K562 (cell line): ENCODE data around the gene COX5A. TPM values are rescaled to one million over a fixed set of nuclear protein-coding genes. Genes with fewer than 3 reads are reported as not detected.
A peak's percentile ranks its signal among the peaks of the same experiment; 100 is the strongest.

Experiments
- ELF1 ChIP-seq: fragments of 200-800 bp; sonication (Bioruptor generic); IDR thresholded peaks from 2 replicates; pipeline ENCODE4 v1.6.1; 2016; ENCODE audit warnings: missing genetic modification characterization, missing compliant biosample characterization
- MXI1 ChIP-seq: IDR thresholded peaks from 2 replicates; pipeline ENCODE4 v1.6.1; 2011; ENCODE audit warnings: low read depth, mild to moderate bottlenecking, improper control_type of control experiment, low read length
- NFRKB ChIP-seq: fragments of 450-650 bp; IDR thresholded peaks from 2 replicates; pipeline ENCODE4 v1.6.1; 2016; ENCODE audit warnings: low read depth
- POLR2G ChIP-seq: fragments of 200-400 bp; formaldehyde crosslinking; IDR thresholded peaks from 2 replicates; pipeline ENCODE4 v1.6.1; 2017; ENCODE audit warnings: low read depth, mild to moderate bottlenecking, antibody characterized with exemption, low read length, moderate library complexity
- PTBP1 ChIP-seq: fragments of 200-400 bp; formaldehyde crosslinking; IDR thresholded peaks from 2 replicates; pipeline ENCODE4 v1.6.1; 2017; ENCODE audit warnings: low read depth, low read length
- PURB ChIP-seq: sonication (generic); formaldehyde crosslinking; IDR thresholded peaks from 2 replicates; pipeline ENCODE4 v1.9.0; 2021; ENCODE audit warnings: low read depth, mild to moderate bottlenecking, missing genetic modification reagents
- SMAD1 ChIP-seq: fragments of 150-350 bp; IDR thresholded peaks from 2 replicates; pipeline ENCODE4 v1.6.1; 2014; ENCODE audit warnings: low read length, low read depth; ENCODE audit not compliant: partially characterized antibody
- TEAD2 ChIP-seq: fragments of 450-650 bp; IDR thresholded peaks from 2 replicates; pipeline ENCODE4 v1.6.1; 2016; ENCODE audit warnings: missing genetic modification characterization, control low read depth, missing compliant biosample characterization
- polyA plus RNA-seq, 8 experiments: library from polyadenylated mRNA; depleted of rRNA in 4 of 8; stranded (reverse) in 5 of 8; unstranded in 3 of 8; fragments of >200 nt; fragmentation: Nextera tagmentation in 2 of 8; fragmentation: Illumina TruSeq in 1 of 8; extraction: Ambion mirVana in 2 of 8; extraction: Trizol in 1 of 8; gene quantifications; 2 replicates each; pipeline versions ENCODE4 v1.2.1 to v1.2.3, GENCODE V29; 2011 to 2014; ENCODE audit warnings: inconsistent platforms in 1 of 8, missing spikeins in 1 of 8
- total RNA-seq, 7 experiments: library from RNA; depleted of rRNA in 6 of 7; stranded (reverse); fragments of >200 nt in 6 of 7; fragmentation: Illumina TruSeq in 2 of 7; extraction: Trizol in 2 of 7; gene quantifications; 2 replicates each; pipeline versions ENCODE4 v1.2.1 to v1.2.3, GENCODE V29; 2011 to 2021; ENCODE audit warnings: low replicate concordance in 1 of 7
- TF ChIP-seq, protein P1 (sequence below), 2 experiments: fragments of 450-650 bp; IDR thresholded peaks; 2 replicates each; pipeline ENCODE4 v1.6.1; 2016; ENCODE audit warnings: mild to moderate bottlenecking in 2 of 2, borderline replicate concordance in 1 of 2, low read depth in 1 of 2, moderate library complexity in 1 of 2
- TF ChIP-seq, protein P2 (sequence below): fragments of 450-650 bp; IDR thresholded peaks from 2 replicates; pipeline ENCODE4 v1.6.1; 2016; ENCODE audit warnings: borderline replicate concordance
- TF ChIP-seq, protein P3 (sequence below): fragments of 250-450 bp; sonication (Bioruptor Pico); IDR thresholded peaks from 2 replicates; pipeline ENCODE4 v1.8.0; 2021; ENCODE audit warnings: borderline replicate concordance, mild to moderate bottlenecking, moderate library complexity; ENCODE audit not compliant: poor library complexity, severe bottlenecking
- TF ChIP-seq, protein P4 (sequence below): fragments of 250-450 bp; sonication (Bioruptor Pico); IDR thresholded peaks from 2 replicates; pipeline ENCODE4 v1.4.0; 2020; ENCODE audit warnings: mild to moderate bottlenecking, moderate library complexity

The COX5A gene
- total and polyA plus RNA-seq, 9 of the 15 experiments (the other 6 are each of a cell fraction or from before 2014, with no cell fraction given): 86.8 to 553 (median 371) TPM

DNA sequence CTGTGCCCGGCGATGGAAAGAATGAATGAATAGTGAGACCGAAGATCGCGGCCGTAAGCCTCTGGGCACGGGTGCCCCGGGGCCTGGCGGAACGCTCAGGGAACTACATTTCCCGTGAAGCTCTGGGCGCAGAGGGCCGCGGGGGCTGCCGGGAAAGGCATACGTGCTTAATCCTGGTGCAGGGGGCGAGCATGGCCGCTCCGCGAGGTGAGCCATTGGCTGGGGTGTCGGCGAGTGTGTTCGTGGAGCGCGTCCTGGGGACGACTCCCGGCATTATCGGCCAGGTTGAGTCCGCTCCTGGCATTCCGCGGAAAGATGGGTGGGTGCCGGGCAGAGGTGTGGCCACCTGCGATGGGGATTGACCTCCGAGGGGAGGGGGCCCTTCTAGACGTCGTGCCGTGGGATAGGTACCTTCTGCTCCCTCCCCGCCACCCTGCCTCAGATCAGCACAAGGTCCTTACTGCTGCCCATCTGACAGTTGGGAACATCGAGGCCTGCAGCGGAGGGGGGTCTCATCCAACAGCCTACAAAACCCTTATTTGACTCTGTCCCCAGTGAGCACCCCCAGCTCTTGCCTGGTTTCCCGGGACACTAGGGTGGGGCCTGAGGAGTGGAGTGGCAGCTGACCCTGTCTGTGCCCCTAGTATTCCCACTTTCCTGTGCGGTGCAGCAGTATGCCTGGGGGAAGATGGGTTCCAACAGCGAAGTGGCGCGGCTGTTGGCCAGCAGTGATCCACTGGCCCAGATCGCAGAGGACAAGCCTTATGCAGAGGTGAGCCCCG, 47.8 kb downstream of the COX5A start, which contains the start of gene MPI (continued):
- TF ChIP-seq, protein P1, sequence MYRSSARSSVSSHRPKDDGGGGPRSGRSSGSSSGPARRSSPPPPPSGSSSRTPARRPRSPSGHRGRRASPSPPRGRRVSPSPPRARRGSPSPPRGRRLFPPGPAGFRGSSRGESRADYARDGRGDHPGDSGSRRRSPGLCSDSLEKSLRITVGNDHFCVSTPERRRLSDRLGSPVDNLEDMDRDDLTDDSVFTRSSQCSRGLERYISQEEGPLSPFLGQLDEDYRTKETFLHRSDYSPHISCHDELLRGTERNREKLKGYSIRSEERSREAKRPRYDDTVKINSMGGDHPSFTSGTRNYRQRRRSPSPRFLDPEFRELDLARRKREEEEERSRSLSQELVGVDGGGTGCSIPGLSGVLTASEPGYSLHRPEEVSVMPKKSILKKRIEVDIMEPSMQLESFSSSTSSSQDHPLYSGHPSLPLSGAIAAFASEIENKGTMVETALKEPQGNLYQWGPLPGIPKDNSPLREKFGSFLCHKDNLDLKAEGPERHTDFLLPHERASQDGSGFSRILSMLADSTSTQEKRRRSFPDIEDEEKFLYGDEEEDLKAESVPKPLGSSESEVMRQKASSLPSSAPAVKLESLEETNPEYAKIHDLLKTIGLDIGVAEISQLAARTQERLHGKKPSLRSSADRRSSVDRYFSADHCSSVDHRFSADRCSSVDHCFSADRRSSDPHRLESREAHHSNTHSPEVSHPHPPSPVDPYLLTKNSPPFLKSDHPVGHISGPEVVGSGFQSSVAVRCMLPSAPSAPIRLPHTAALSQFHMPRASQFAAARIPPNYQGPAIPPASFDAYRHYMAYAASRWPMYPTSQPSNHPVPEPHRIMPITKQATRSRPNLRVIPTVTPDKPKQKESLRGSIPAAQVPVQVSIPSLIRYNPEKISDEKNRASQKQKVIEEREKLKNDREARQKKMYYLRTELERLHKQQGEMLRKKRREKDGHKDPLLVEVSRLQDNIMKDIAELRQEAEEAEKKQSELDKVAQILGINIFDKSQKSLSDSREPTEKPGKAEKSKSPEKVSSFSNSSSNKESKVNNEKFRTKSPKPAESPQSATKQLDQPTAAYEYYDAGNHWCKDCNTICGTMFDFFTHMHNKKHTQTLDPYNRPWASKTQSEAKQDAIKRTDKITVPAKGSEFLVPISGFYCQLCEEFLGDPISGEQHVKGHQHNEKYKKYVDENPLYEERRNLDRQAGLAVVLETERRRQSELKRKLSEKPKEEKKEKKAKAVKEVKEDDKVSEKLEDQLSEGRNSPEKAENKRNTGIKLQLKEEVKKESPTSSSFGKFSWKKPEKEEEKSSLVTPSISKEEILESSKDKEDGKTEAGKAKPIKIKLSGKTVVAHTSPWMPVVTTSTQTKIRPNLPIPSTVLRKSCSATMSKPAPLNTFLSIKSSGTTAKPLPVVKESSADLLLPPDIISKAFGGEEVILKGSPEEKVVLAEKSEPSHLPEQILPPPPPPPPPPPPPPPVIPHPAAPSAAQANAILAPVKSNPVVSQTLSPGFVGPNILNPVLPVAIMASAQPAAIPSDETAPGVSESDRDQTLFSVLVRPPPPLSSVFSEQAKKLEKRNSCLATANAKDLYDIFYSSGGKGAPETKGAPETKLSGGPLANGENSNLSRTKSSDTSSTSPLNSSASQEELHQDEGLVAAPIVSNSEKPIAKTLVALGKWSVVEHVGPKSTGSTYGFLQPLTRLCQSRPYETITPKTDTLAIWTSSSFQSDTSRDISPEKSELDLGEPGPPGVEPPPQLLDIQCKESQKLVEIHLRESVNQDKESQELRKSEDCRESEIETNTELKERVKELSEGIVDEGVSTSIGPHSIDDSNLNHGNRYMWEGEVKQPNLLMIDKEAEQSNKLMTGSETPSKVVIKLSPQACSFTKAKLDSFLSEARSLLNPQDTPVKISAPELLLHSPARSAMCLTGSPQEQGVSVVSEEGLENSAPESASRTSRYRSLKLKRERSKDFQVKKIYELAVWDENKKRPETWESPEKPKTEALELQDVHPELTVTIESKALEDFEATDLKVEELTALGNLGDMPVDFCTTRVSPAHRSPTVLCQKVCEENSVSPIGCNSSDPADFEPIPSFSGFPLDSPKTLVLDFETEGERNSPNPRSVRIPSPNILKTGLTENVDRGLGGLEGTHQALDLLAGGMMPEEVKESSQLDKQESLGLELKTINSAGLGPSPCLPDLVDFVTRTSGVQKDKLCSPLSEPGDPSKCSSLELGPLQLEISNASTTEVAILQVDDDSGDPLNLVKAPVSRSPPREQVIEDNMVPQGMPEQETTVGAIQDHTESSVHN (IDR thresholded peaks at IDR 0.05; ENCODE audit: borderline replicate concordance in 1 of 2, low read depth in 1 of 2): no peak
- TF ChIP-seq NFRKB: peak; percentile 82
- TF ChIP-seq, protein P2, sequence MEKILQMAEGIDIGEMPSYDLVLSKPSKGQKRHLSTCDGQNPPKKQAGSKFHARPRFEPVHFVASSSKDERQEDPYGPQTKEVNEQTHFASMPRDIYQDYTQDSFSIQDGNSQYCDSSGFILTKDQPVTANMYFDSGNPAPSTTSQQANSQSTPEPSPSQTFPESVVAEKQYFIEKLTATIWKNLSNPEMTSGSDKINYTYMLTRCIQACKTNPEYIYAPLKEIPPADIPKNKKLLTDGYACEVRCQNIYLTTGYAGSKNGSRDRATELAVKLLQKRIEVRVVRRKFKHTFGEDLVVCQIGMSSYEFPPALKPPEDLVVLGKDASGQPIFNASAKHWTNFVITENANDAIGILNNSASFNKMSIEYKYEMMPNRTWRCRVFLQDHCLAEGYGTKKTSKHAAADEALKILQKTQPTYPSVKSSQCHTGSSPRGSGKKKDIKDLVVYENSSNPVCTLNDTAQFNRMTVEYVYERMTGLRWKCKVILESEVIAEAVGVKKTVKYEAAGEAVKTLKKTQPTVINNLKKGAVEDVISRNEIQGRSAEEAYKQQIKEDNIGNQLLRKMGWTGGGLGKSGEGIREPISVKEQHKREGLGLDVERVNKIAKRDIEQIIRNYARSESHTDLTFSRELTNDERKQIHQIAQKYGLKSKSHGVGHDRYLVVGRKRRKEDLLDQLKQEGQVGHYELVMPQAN: peak; percentile 70; the same call in 1 of the 2 replicates
- TF ChIP-seq, protein P3, sequence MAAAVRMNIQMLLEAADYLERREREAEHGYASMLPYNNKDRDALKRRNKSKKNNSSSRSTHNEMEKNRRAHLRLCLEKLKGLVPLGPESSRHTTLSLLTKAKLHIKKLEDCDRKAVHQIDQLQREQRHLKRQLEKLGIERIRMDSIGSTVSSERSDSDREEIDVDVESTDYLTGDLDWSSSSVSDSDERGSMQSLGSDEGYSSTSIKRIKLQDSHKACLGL (CRISPR knock-in tag): no peak
- no peak for TF ChIP-seq TEAD2 (tag)
- no peak for TF ChIP-seq PTBP1
- no peak for TF ChIP-seq ELF1
- peak; percentile 99 for TF ChIP-seq POLR2G
- TF ChIP-seq, protein P4, sequence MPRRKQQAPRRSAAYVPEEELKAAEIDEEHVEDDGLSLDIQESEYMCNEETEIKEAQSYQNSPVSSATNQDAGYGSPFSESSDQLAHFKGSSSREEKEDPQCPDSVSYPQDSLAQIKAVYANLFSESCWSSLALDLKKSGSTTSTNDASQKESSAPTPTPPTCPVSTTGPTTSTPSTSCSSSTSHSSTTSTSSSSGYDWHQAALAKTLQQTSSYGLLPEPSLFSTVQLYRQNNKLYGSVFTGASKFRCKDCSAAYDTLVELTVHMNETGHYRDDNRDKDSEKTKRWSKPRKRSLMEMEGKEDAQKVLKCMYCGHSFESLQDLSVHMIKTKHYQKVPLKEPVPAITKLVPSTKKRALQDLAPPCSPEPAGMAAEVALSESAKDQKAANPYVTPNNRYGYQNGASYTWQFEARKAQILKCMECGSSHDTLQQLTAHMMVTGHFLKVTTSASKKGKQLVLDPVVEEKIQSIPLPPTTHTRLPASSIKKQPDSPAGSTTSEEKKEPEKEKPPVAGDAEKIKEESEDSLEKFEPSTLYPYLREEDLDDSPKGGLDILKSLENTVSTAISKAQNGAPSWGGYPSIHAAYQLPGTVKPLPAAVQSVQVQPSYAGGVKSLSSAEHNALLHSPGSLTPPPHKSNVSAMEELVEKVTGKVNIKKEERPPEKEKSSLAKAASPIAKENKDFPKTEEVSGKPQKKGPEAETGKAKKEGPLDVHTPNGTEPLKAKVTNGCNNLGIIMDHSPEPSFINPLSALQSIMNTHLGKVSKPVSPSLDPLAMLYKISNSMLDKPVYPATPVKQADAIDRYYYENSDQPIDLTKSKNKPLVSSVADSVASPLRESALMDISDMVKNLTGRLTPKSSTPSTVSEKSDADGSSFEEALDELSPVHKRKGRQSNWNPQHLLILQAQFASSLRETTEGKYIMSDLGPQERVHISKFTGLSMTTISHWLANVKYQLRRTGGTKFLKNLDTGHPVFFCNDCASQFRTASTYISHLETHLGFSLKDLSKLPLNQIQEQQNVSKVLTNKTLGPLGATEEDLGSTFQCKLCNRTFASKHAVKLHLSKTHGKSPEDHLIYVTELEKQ (CRISPR knock-in tag): no peak
- TF ChIP-seq PURB: no peak
- TF ChIP-seq SMAD1: no peak
- TF ChIP-seq MXI1: 0 out of 2 replicates have a peak, but pooled peaks have one; percentile 30
